Renal cortical epithelial cell (primary cell): ENCODE results near the gene CERS6. TPM values are rescaled to one million over a fixed set of nuclear protein-coding genes. Genes with fewer than 3 reads are reported as not detected.
"Not testable (repeated sequence)": the region's sequence is repeated elsewhere in the genome, so short reads cannot be mapped to it uniquely, and the experiment has no call there.

Experiments
- DNase-seq: peaks from one replicate; pipeline ENCODE4 v3.0.0-alpha.2; 2011; ENCODE audit warnings: low read depth
- total RNA-seq: library from RNA; depleted of rRNA; stranded (reverse); fragments of >200 nt; gene quantifications from 2 replicates; pipeline ENCODE4 v1.2.3, GENCODE V29; 2014

CERS6 gene
- total RNA-seq, 1 donor from 2014 or later: 19.7 TPM

GRCh38 chr2:168468354-168468753 is 12.3 kb downstream of the CERS6 start:
- no peak for DNase-seq

- no peak for DNase-seq
These were observed 13.4 kb downstream of the CERS6 start for GRCh38 chr2:168469281-168469988.

GRCh38 chr2:168470320-168471162 is 14.5 kb downstream of the CERS6 start:
- DNase-seq: peak; percentile 13

- no peak for DNase-seq
These were observed 15.0 kb downstream of the CERS6 start for GRCh38 chr2:168471163-168471475.

DNA sequence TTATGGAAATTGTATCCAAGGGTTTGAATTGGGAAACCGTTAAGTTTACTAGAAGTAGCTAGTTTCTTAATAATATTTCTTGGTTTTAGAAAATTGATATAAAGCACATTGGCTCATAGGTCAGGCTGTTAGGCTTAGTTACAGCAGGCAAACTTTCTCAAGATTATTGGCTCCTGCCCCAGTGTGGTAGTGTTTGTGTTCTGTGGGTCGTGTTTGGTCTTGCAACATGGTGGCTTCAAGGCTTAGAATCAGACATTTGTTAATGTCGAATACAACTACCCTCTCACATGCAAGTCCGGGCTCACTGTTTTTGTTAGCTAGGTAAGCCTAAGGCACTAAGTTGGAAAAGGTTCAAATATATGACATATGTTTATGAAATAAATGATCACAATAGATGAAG is 19.6 kb downstream of the CERS6 start:
- DNase-seq: no peak

GRCh38 chr2:168478206-168478605 is 22.1 kb downstream of the CERS6 start:
- no peak for DNase-seq

DNA sequence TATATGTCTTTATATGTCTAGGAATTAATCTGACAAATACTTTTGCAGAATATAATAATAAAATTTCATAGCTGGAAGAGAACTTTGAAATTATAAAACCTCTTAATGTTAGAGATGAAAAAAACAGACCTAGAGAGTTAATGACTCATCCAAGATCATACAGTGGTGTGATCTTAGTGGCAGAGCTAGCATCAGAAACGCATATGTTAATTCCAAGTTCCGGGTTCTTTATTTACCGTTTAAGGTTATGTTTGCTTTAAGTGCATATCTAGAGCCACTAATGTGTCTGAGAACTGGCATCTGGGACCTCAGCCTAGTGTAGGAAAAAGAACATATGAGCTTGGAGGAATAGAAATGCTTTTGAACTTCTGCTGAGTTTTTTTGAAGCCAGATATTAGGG is 24.3 kb downstream of the CERS6 start:
- DNase-seq: no peak

GRCh38 chr2:168480825-168481585 is 24.9 kb downstream of the CERS6 start:
- DNase-seq: no peak

- no peak for DNase-seq
These were observed 26.2 kb downstream of the CERS6 start for GRCh38 chr2:168482269-168482668.

DNA sequence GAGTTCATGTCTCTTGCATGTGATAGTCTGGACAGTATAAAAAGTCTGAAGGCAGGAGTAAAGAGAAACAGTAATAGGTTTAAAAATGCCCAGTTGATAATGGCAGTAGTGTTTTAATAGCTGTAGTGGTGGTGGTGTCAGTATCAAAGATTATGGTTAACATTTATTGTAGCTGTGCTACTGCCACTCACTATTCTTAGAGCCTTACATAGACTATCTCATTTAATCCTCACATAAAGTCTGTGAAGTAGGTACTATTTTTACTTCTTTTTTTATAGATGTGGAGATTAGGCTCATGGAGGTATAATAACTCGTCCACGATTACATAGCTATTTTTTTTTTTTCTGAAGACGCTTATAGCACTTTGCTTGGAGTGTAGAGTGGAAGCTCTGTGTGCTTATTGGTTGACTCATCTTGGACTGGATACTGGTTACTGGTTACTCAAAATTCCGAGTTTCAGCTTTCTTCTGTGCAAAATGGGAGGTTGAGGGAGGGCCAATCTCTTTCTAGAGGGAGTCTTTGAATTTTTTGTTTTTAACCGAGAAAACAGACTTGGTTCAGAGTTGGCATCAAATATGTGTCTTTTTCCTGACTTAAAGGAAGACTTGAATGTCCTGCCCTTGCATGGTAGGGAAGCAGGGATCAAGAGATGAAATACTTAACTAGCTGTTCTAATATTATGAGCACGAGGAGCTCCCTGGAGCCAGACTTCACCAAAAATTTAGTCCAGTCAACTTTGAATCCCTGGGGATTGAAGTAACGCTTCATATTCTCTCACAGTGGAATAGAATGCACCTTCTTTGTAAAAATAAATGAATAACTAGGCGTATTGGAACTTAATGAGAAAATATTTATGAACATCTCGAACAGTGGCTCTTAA is 27.1 kb downstream of the CERS6 start:
- DNase-seq: no peak

DNA sequence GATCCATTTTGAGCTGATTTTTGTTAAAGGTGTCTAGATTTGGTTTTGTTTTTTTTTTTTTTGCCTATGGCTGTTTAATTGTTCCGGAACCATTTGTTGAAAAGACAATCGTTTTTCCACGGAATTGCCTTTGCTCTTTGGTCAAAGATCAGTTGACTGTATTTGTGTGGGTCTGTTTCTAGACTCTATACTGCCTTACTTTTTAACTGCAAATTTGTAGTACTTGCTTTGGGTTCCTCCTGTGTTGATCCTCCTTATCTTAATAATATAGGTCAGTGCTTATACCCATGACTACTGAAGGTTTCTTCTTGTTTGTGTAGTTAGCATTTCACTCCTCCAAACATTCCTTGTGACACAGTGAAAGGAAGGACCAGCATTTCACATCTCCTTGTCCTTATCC is 30.4 kb downstream of the CERS6 start:
- no peak for DNase-seq

- no peak for DNase-seq
These were observed 34.2 kb downstream of the CERS6 start for GRCh38 chr2:168490015-168490874.

- DNase-seq: no peak
These were observed 35.0 kb downstream of the CERS6 start for GRCh38 chr2:168490946-168491605.

DNA sequence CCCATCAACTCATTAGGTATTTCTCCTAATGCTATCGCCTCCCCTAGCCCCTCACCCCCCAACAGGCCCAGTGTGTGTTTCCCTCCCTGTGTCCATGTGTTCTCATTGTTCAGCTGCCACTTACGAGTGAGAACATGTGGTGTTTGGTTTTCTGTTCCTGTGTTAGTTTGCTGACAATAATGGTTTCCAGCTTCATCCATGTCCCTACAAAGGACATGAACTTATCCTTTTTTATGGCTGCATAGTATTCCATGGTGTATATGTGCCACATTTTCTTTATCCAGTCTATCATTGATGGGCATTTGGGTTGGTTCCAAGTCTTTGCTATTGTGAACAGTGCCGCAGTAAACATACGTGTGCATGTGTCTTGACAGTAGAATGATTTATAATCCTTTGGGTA is 35.7 kb downstream of the CERS6 start:
- not testable (repeated sequence) for DNase-seq

- not testable (repeated sequence) for DNase-seq
These were observed 37.1 kb downstream of the CERS6 start for GRCh38 chr2:168493219-168493618.

DNA sequence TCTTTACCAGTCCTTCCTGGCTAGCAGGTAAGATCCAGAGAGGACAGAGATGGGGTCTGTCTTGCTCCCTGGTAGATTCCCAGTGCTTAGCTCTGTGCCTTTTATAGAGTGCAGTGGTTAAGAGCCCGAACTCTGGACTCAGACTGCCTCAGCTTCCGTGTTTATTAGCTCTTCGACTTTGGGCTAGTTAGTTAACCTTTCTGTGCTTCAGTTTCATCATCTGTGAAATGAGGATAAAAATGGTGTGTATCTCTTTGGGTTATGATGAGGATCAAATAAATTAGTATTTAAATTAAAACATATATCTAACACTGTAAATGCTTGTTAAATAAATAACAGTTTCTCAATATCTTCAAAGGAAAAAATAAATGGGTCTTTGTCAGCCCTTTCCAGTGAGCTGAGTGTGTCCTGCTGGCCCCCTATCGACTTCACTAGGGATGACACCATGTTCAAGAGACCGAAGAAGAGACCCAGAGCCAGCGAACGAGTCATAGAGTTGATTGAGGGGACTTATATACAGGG is 38.2 kb downstream of the CERS6 start:
- no peak for DNase-seq

GRCh38 chr2:168495524-168495923 is 39.5 kb downstream of the CERS6 start:
- DNase-seq: peak; percentile 25

DNA sequence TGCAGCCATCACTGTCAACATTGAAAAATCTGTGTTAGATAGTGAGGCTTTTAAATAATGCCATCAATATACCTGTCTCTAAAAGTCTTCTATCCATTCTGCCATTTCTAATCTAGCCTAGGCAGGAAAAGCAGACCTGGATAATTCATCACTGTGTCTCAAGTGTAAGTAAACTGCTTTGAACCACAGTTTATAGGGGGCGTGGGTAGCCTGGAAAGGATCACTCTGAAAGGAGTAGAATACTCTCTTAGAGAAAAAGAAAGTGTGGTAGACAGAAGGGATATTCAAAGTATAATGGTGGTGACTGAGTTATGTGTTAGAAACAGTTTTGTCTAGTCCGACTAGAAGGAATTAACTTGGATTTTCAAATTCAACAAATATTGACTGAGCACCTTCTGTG is 40.8 kb downstream of the CERS6 start:
- DNase-seq: no peak

- DNase-seq: no peak
These were observed 43.4 kb downstream of the CERS6 start for GRCh38 chr2:168499500-168499899.

DNA sequence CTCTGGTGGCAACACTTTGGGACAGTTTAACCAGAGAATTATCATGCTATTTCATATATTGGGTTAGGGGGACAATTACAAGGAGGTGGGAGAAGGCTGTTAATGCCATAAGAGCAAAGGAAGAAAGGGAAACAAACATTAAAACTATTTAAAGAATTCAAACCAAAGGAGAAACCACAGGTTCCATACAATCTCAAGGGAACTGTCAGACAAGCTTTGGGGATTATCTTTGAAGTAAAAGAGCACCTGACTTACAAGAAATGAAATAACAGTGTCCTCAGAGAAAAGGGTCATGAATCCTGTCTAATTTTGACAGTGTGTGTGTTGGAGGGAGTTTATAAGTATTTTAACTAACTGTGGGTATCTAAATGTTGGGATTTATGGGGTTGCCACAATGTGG is 44.4 kb downstream of the CERS6 start:
- peak; percentile 35 for DNase-seq
